ENCODE data around the gene CCDC38.

GRCh38 chr12:95978351-95978750, 35.9 kb upstream of the CCDC38 start:
- TF ChIP-seq EZH2 (IDR thresholded peaks at IDR 0.05; ENCODE audit: borderline replicate concordance, insufficient read depth, low read length, poor library complexity, severe bottlenecking) (no peak), CTCF (IDR thresholded peaks at IDR 0.05; ENCODE audit: poor library complexity, severe bottlenecking) (no peak), POLR2AphosphoS5 (IDR thresholded peaks at IDR 0.05) (no peak), MXI1 (conservative IDR thresholded peaks at IDR 0.05; ENCODE audit: poor library complexity, severe bottlenecking) (no peak), TAF1 (IDR thresholded peaks at IDR 0.05; ENCODE audit: low read depth) (no peak)

All from neural cell (in vitro differentiated cells).